Calu3 (cell line): ENCODE results near the gene PKHD1. TPM values are rescaled to one million over a fixed set of nuclear protein-coding genes. Genes with fewer than 3 reads are reported as not detected.

Experiments used
- BruUV-seq: library from RNA; stranded (reverse); fragments of 400-500 nt; replicated peaks from 2 replicates; lab custom pipeline; 2021; lab: Mats Ljungman, UMichigan
- CTCF ChIA-PET: fragments of 300-600 bp; sonication (Branson Sonifier 250); formaldehyde crosslinking; loops from one replicate; lab custom pipeline; 2022; ENCODE audit warnings: antibody characterized with exemption; lab: Charles Lee
- DNase-seq: peaks from one replicate; pipeline ENCODE4 v3.0.0; 2022
- H3K27ac Mint-ChIP-seq: one replicate; pipeline ENCODE4 v1.8.0; 2022; ENCODE audit warnings: mixed read lengths; ENCODE audit not compliant: unreplicated experiment
- H3K27me3 Mint-ChIP-seq: one replicate; pipeline ENCODE4 v1.8.0; 2022; ENCODE audit warnings: mixed read lengths; ENCODE audit not compliant: unreplicated experiment
- H3K36me3 Mint-ChIP-seq: one replicate; pipeline ENCODE4 v1.8.0; 2022; ENCODE audit warnings: mild to moderate bottlenecking, moderate library complexity, mixed read lengths; ENCODE audit not compliant: insufficient read depth, unreplicated experiment
- H3K4me1 Mint-ChIP-seq: one replicate; pipeline ENCODE4 v1.8.0; 2022; ENCODE audit warnings: mild to moderate bottlenecking, low read depth, mixed read lengths; ENCODE audit not compliant: unreplicated experiment
- H3K4me3 Mint-ChIP-seq: one replicate; pipeline ENCODE4 v1.8.0; 2022; ENCODE audit warnings: mild to moderate bottlenecking, low read depth, moderate library complexity, mixed read lengths; ENCODE audit not compliant: unreplicated experiment
- H3K9me3 Mint-ChIP-seq: one replicate; pipeline ENCODE4 v1.8.0; 2022; ENCODE audit warnings: low read depth, mixed read lengths; ENCODE audit not compliant: unreplicated experiment
- CTCF ChIP-seq: fragments of 200-600 bp; IDR thresholded peaks from one replicate; pipeline ENCODE4 v1.8.0; 2022; ENCODE audit warnings: antibody characterized with exemption; ENCODE audit not compliant: unreplicated experiment
- intact Hi-C: fragments of 100-400 bp; cut with micrococcal nuclease; formaldehyde crosslinking; loops from one replicate; pipeline ENCODE4 v1.10.0; 2022; ENCODE audit not compliant: unreplicated experiment
- total RNA-seq: library from RNA; stranded (reverse); gene quantifications from 2 replicates; pipeline ENCODE4 v1.2.3, GENCODE V29; 2022

PKHD1 gene
- total RNA-seq, 1 experiment from 2014 or later = 25.2 TPM

GRCh38 chr6:52059821-52060220, 27.6 kb downstream of the PKHD1 start:
- no peak for TF ChIP-seq CTCF
- Mint-ChIP-seq H3K4me1 (peaks cover 14% of the 10 kb centered on the region), H3K9me3 (no peaks in the 10 kb centered on the region), H3K4me3 (no peak overlapping the region), H3K27me3 (no peaks in the 10 kb centered on the region), H3K27ac (no peak overlapping the region), H3K36me3 (peaks cover 43% of the 10 kb centered on the region)
- no peak for DNase-seq
- CTCF ChIA-PET = no interaction called here
- BruUV-seq = no TSS peak
- intact Hi-C loops = no loop called here

GRCh38 chr6:52055451-52055850, 32.0 kb downstream of the PKHD1 start:
- no peaks in the 10 kb centered on the region for H3K4me1 Mint-ChIP-seq
- no peak for DNase-seq
- no TSS peak for BruUV-seq
- no peak overlapping the region for H3K4me3 Mint-ChIP-seq
- no peak for TF ChIP-seq CTCF
- H3K36me3 Mint-ChIP-seq = peaks cover 43% of the 10 kb centered on the region
- CTCF ChIA-PET = no interaction called here
- no peak overlapping the region for H3K27ac Mint-ChIP-seq
- H3K9me3 Mint-ChIP-seq = no peaks in the 10 kb centered on the region
- intact Hi-C loops = no loop called here
- H3K27me3 Mint-ChIP-seq = no peaks in the 10 kb centered on the region

- Mint-ChIP-seq H3K4me1 (no peaks in the 10 kb centered on the region), H3K27me3 (no peaks in the 10 kb centered on the region), H3K4me3 (no peak overlapping the region), H3K9me3 (no peaks in the 10 kb centered on the region), H3K36me3 (peaks cover 44% of the 10 kb centered on the region), H3K27ac (no peak overlapping the region)
- no peak for TF ChIP-seq CTCF
- intact Hi-C loops = no loop called here
- CTCF ChIA-PET = no interaction called here
- BruUV-seq = no TSS peak
- no peak for DNase-seq
These were observed 34.2 kb downstream of the PKHD1 start for GRCh38 chr6:52053038-52053695.

- no peak for TF ChIP-seq CTCF
- H3K9me3 Mint-ChIP-seq = no peaks in the 10 kb centered on the region
- BruUV-seq = no TSS peak
These were observed 37.4 kb downstream of the PKHD1 start for GRCh38 chr6:52050051-52050405.

More at GRCh38 chr6:52050051-52050405, 37.4 kb downstream of the PKHD1 start:
- no peak overlapping the region for H3K27ac Mint-ChIP-seq
- DNase-seq = no peak
- H3K4me1 Mint-ChIP-seq = no peaks in the 10 kb centered on the region
- H3K36me3 Mint-ChIP-seq = peaks cover 46% of the 10 kb centered on the region
- H3K4me3 Mint-ChIP-seq = no peak overlapping the region
- H3K27me3 Mint-ChIP-seq = no peaks in the 10 kb centered on the region
- CTCF ChIA-PET = interaction anchor here (0.9 to 1.5 kb wide), 6 partner anchors 19 to 222 kb away, joined by 3 to 9 read pairs (median 4); partner anchors contain the start of gene PKHD1
- intact Hi-C loops = no loop called here
